ENCODE results near the gene QSOX2. TPM values are rescaled to one million over a fixed set of nuclear protein-coding genes. Genes with fewer than 3 reads are reported as not detected.

Gene QSOX2, protein sequence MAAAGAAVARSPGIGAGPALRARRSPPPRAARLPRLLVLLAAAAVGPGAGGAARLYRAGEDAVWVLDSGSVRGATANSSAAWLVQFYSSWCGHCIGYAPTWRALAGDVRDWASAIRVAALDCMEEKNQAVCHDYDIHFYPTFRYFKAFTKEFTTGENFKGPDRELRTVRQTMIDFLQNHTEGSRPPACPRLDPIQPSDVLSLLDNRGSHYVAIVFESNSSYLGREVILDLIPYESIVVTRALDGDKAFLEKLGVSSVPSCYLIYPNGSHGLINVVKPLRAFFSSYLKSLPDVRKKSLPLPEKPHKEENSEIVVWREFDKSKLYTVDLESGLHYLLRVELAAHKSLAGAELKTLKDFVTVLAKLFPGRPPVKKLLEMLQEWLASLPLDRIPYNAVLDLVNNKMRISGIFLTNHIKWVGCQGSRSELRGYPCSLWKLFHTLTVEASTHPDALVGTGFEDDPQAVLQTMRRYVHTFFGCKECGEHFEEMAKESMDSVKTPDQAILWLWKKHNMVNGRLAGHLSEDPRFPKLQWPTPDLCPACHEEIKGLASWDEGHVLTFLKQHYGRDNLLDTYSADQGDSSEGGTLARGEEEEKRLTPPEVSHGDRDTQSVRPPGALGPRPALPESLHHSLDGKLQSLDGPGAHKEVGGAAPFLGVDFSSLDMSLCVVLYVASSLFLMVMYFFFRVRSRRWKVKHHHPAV
- total RNA-seq = 3.7 TPM

DNA sequence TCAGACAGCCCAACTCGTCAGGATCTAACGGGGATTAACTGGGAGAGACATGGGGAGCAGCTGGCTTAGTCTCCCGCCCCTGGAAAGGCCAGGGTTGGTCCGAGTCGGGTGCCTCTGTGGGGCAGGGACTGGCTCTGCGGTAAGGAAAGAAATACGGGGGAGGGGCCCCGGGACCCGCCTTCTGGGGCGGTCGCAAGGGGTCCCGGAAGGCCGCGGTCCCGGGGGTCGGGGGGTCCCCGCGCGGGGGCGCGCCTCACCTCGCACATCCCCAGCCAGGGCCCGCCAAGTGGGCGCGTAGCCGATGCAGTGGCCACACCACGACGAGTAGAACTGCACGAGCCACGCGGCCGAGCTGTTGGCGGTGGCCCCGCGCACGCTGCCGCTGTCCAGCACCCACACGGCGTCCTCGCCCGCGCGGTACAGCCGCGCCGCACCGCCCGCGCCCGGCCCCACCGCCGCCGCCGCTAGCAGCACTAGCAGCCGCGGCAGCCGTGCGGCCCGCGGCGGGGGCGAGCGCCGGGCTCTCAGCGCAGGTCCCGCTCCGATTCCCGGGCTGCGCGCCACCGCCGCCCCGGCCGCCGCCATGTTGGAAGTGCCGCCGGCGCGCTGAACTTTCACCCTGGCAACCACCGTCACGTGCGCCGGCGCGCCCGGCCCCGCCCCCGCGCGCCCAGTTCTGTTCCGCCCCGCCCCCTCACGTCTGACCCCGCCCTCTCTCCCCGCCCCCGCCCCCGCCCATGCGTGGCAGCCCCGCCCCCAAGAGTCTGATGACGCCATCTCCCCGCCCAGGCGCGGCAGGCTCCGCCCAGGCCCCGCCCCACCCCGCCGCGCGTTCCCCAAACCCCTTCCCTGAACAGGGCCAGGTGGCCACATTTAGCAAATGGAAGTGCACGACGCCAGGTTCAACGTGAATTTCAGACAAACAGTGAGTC lies at the start of gene QSOX2:
QSOX2 (minus strand) TSS at position 594 of the 932 bp plus-strand sequence; CDS start at position 585, 9 bp downstream.
- Histone ChIP-seq H3K9me3 (ENCODE audit: control insufficient read depth in 3 of 3, low read length in 3 of 3) (no peaks in the 10 kb centered on the region), H3K27ac (ENCODE audit: low read depth, low read length) (no peak within 1 kb of the TSS), H3K27me3 (ENCODE audit: control insufficient read depth in 3 of 3, insufficient read depth in 3 of 3, low read length in 3 of 3) (no peaks in the 10 kb centered on the region), H3K36me3 (ENCODE audit: control insufficient read depth in 3 of 3, insufficient read depth in 3 of 3, low read length in 3 of 3) (peaks cover 0 to 2% (median 0%) of the 10 kb centered on the region in 3 donors), H3K4me1 (ENCODE audit: control insufficient read depth in 3 of 3, insufficient read depth in 3 of 3, low read length in 3 of 3) (peaks cover 11 to 18% (median 12%) of the 10 kb centered on the region in 3 donors), H3K4me3 (ENCODE audit: low read length in 3 of 3) (peak within 1 kb of the TSS; percentile 78 to 82 (median 79)), H3K9ac (ENCODE audit: low read depth in 1 of 3, low read length in 3 of 3) (peak within 1 kb of the TSS; percentile 50 to 70 (median 57))

DNA sequence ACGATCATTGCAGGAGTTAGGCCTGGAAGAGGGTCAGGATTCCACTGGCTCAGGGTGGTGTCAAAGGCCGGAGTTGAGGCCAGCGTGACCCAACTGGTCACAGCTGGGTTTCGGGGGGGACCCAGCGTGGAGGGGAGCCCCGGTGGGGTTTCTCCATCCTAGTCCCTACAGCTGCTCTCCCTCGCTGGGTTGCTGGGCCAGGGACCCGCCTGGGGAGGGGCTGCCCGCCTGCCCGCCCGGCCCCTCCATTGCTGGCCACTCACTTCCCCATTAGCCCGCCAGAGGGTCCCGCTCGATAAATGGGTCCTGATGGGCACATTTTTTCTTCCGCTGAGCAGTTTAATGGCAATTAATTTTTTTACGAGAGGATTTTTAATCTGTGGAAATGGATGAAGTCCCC lies 49.4 kb upstream of the QSOX2 start:
- Histone ChIP-seq H3K27me3 (ENCODE audit: control insufficient read depth in 3 of 3, insufficient read depth in 3 of 3, low read length in 3 of 3) (peaks cover 48 to 54% (median 50%) of the 10 kb centered on the region in 3 donors), H3K4me1 (ENCODE audit: control insufficient read depth in 3 of 3, insufficient read depth in 3 of 3, low read length in 3 of 3) (peaks cover 0 to 11% (median 0%) of the 10 kb centered on the region in 3 donors), H3K9ac (ENCODE audit: low read depth in 1 of 3, low read length in 3 of 3) (no peak overlapping the region), H3K36me3 (ENCODE audit: control insufficient read depth in 3 of 3, insufficient read depth in 3 of 3, low read length in 3 of 3) (no peaks in the 10 kb centered on the region), H3K27ac (ENCODE audit: low read depth, low read length) (no peak overlapping the region), H3K9me3 (ENCODE audit: control insufficient read depth in 3 of 3, low read length in 3 of 3) (no peaks in the 10 kb centered on the region), H3K4me3 (ENCODE audit: low read length in 3 of 3) (no peak overlapping the region)

DNA sequence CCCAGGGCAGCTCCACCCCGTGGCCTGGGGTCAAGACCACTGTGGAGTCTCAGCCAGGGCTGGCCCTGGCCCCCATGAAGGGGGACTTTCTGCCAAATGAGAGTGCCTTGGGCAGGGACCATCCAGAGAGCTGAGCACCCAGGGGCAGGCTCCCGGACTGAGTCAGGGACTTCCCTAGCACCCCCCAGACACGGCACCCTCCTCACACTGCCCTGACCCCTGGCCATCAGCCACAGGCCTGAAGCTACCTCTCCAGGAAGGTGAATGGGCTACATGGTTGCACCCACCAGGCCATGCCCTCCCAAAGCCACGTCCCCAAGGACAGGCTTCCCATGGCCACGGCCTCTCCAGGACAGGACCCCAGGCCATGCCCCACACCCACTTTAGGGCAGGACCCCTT lies 48.8 kb upstream of the QSOX2 start:
- peaks cover 0 to 11% (median 0%) of the 10 kb centered on the region in 3 donors for H3K4me1 ChIP-seq (ENCODE audit: control insufficient read depth in 3 of 3, insufficient read depth in 3 of 3, low read length in 3 of 3)
- no peak overlapping the region for H3K4me3 ChIP-seq (ENCODE audit: low read length in 3 of 3)
- H3K36me3 ChIP-seq (ENCODE audit: control insufficient read depth in 3 of 3, insufficient read depth in 3 of 3, low read length in 3 of 3) = no peaks in the 10 kb centered on the region
- H3K27ac ChIP-seq (ENCODE audit: low read depth, low read length) = no peak overlapping the region
- H3K9me3 ChIP-seq (ENCODE audit: control insufficient read depth in 3 of 3, low read length in 3 of 3) = no peaks in the 10 kb centered on the region
- H3K27me3 ChIP-seq (ENCODE audit: control insufficient read depth in 3 of 3, insufficient read depth in 3 of 3, low read length in 3 of 3) = peaks cover 50 to 53% (median 50%) of the 10 kb centered on the region in 3 donors
- H3K9ac ChIP-seq (ENCODE audit: low read depth in 1 of 3, low read length in 3 of 3) = no peak overlapping the region

DNA sequence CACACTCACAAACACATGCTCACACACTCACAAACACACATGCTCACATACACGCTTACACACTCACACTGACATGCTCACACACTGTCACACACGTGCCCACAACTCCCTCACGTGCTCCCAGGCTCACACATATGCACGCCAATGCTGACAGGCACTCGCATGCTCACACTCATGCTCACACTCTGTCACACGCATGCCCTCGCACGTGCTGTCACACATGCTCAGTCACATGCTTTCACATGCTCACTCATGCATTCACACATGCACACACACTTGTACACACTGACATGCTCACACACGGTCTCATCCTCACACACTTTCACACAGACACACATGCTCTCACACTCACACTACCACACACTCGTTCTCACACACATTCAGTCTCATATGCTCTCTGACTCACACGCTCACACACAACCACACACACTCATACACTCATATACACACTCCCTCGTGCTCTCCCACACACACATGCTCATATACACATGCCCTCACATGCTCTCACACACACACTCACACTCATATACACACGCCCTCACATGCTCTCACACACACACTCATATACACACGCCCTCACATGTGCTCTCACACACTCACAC lies 48.0 kb upstream of the QSOX2 start:
- Histone ChIP-seq H3K9me3 (ENCODE audit: control insufficient read depth in 3 of 3, low read length in 3 of 3) (no peaks in the 10 kb centered on the region), H3K4me1 (ENCODE audit: control insufficient read depth in 3 of 3, insufficient read depth in 3 of 3, low read length in 3 of 3) (peaks cover 0 to 11% (median 0%) of the 10 kb centered on the region in 3 donors), H3K9ac (ENCODE audit: low read depth in 1 of 3, low read length in 3 of 3) (no peak overlapping the region), H3K27ac (ENCODE audit: low read depth, low read length) (no peak overlapping the region), H3K27me3 (ENCODE audit: control insufficient read depth in 3 of 3, insufficient read depth in 3 of 3, low read length in 3 of 3) (peaks cover 47 to 52% (median 48%) of the 10 kb centered on the region in 3 donors), H3K4me3 (ENCODE audit: low read length in 3 of 3) (no peak overlapping the region), H3K36me3 (ENCODE audit: control insufficient read depth in 3 of 3, insufficient read depth in 3 of 3, low read length in 3 of 3) (no peaks in the 10 kb centered on the region)

DNA sequence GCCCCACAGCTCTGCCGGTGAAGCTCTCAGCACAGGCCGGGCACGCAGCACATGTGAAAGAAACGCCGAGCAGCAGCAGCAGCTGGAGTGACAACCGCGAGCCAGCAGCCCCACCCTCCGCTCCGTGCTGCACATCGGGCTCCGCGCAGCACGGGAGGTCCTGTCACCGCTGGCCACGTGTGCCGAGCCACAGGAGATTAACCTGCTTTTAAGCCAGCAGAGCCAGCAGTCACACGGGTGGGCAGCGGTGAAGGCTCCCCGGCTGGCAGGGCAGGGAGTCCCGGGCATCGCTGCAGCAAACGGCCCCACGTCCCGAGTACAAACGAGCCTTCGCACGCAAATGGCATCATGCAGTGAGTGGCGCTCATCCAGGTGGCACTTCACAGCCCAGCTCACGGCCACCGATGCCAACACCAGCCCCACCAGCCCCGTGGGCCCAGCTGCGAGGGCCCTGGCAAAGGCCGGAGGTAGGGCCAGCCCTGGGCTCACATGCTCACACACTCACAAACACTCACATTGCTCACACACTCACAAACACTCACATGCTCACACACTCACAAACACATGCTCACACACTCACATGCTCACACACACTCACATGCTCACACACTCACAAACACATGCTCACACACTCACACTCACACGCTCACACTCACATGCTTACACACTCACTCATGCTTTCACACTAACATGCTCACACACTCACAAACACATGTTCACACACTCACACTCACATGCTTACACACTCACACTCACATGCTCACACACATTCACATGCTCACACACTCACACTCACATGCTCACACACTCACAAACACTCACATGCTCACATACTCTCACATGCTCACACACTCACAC lies 47.2 kb upstream of the QSOX2 start:
- peaks cover 0 to 11% (median 0%) of the 10 kb centered on the region in 3 donors for H3K4me1 ChIP-seq (ENCODE audit: control insufficient read depth in 3 of 3, insufficient read depth in 3 of 3, low read length in 3 of 3)
- H3K9ac ChIP-seq (ENCODE audit: low read depth in 1 of 3, low read length in 3 of 3) = no peak overlapping the region
- no peaks in the 10 kb centered on the region for H3K36me3 ChIP-seq (ENCODE audit: control insufficient read depth in 3 of 3, insufficient read depth in 3 of 3, low read length in 3 of 3)
- H3K27me3 ChIP-seq (ENCODE audit: control insufficient read depth in 3 of 3, insufficient read depth in 3 of 3, low read length in 3 of 3) = peaks cover 45 to 53% (median 53%) of the 10 kb centered on the region in 3 donors
- H3K9me3 ChIP-seq (ENCODE audit: control insufficient read depth in 3 of 3, low read length in 3 of 3) = no peaks in the 10 kb centered on the region
- no peak overlapping the region for H3K27ac ChIP-seq (ENCODE audit: low read depth, low read length)
- no peak overlapping the region for H3K4me3 ChIP-seq (ENCODE audit: low read length in 3 of 3)

DNA sequence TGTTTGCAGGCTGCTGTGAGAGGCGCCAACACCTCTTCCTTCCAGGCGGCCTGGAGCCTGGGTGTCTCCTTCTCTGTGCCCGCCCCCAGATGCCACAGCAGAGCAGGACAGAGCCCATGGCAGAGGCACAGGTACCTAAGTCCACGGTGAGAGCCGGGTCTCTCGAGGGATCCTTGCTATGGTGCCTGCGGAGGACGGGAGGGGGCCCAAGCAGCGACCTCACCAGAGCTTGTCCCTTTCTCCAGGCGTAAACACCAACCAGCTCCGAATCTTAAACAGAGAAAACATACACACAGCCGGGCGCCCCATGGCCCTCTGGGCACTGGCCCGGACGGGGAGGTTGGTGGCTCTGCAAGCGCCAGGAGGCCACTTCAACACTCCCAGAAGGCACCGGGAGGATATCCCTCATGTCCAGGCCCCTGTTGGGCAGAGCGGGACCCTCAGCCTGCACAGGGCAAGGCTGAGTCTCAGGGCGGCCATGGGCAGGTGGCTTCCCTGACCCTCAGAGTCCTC lies 46.5 kb upstream of the QSOX2 start:
- Histone ChIP-seq H3K9me3 (ENCODE audit: control insufficient read depth in 3 of 3, low read length in 3 of 3) (no peaks in the 10 kb centered on the region), H3K9ac (ENCODE audit: low read depth in 1 of 3, low read length in 3 of 3) (no peak overlapping the region), H3K4me3 (ENCODE audit: low read length in 3 of 3) (no peak overlapping the region), H3K27ac (ENCODE audit: low read depth, low read length) (no peak overlapping the region), H3K36me3 (ENCODE audit: control insufficient read depth in 3 of 3, insufficient read depth in 3 of 3, low read length in 3 of 3) (no peaks in the 10 kb centered on the region), H3K27me3 (ENCODE audit: control insufficient read depth in 3 of 3, insufficient read depth in 3 of 3, low read length in 3 of 3) (peaks cover 47 to 57% (median 51%) of the 10 kb centered on the region in 3 donors), H3K4me1 (ENCODE audit: control insufficient read depth in 3 of 3, insufficient read depth in 3 of 3, low read length in 3 of 3) (peaks cover 0 to 9% (median 0%) of the 10 kb centered on the region in 3 donors)

DNA sequence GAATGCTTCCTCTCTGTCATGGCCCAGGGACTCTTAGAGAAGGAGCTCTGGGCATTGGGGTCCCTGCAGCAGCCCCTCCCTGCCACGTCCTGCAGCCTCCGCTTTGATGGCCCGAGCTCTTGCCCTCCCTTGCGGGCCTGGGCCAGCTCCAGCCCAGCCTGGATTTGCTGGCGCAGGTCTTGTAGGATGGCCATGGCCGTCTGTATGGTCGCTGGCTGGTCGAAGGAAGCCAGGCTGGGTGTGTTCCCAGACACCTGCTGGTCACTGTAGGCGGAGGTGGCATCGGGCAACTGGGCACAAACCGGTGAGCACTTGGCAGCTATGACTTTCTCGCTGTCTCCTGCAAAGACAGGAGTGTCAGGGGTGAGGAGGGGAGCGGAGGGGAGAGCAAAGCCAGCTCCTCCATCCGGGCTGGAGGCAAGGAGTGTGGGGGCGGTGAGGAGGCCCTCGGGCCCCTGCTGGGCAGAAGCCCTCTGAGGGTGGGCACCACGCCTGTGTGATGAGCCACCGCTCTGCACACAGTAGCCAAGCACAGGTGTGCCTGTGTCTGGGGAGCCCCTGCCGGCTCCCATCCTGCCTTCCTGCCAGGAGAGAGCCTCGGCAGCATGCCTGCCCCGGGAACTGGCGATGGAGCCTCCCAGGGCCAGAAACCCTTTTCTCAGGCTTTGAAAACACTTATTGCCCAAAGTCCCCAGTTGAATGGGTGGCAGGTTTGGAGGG lies 45.9 kb upstream of the QSOX2 start:
- no peak overlapping the region for H3K9ac ChIP-seq (ENCODE audit: low read depth in 1 of 3, low read length in 3 of 3)
- no peaks in the 10 kb centered on the region for H3K36me3 ChIP-seq (ENCODE audit: control insufficient read depth in 3 of 3, insufficient read depth in 3 of 3, low read length in 3 of 3)
- H3K4me1 ChIP-seq (ENCODE audit: control insufficient read depth in 3 of 3, insufficient read depth in 3 of 3, low read length in 3 of 3) = peaks cover 0 to 5% (median 0%) of the 10 kb centered on the region in 3 donors
- H3K27ac ChIP-seq (ENCODE audit: low read depth, low read length) = no peak overlapping the region
- H3K27me3 ChIP-seq (ENCODE audit: control insufficient read depth in 3 of 3, insufficient read depth in 3 of 3, low read length in 3 of 3) = peaks cover 47 to 55% (median 49%) of the 10 kb centered on the region in 3 donors
- H3K9me3 ChIP-seq (ENCODE audit: control insufficient read depth in 3 of 3, low read length in 3 of 3) = no peaks in the 10 kb centered on the region
- no peak overlapping the region for H3K4me3 ChIP-seq (ENCODE audit: low read length in 3 of 3)

DNA sequence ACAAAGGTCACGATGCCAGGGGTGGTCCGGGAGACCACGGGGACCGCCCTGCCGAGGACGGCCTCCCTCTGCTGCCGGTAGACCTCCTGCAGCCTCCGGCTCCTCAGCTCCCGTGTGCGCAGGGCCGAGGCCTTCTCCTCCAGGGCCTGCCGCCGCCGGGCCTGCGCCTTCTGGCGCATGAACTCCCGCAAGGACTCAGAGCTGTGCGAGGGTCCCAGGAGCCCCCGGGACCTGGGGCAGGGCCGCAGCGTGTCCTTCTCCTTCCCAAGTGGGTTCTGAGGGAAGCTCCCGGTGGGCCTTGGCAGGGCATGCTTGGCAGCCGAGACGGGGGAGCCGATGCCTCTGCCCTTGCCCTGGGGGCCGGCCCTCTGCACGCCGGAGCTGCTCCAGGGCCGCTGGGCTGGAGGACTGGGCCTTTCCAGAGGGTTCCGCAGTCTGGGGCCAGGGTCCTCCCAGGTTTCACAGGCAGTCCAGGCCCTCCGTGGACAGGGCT lies 44.9 kb upstream of the QSOX2 start:
- Histone ChIP-seq H3K27ac (ENCODE audit: low read depth, low read length) (no peak overlapping the region), H3K27me3 (ENCODE audit: control insufficient read depth in 3 of 3, insufficient read depth in 3 of 3, low read length in 3 of 3) (peaks cover 44 to 55% (median 50%) of the 10 kb centered on the region in 3 donors), H3K36me3 (ENCODE audit: control insufficient read depth in 3 of 3, insufficient read depth in 3 of 3, low read length in 3 of 3) (no peaks in the 10 kb centered on the region), H3K4me3 (ENCODE audit: low read length in 3 of 3) (no peak overlapping the region), H3K9ac (ENCODE audit: low read depth in 1 of 3, low read length in 3 of 3) (no peak overlapping the region), H3K9me3 (ENCODE audit: control insufficient read depth in 3 of 3, low read length in 3 of 3) (no peaks in the 10 kb centered on the region), H3K4me1 (ENCODE audit: control insufficient read depth in 3 of 3, insufficient read depth in 3 of 3, low read length in 3 of 3) (peaks cover 0 to 5% (median 0%) of the 10 kb centered on the region in 3 donors)

All from skeletal muscle tissue (tissue), 4 donors.